Measurements from ENCODE around the gene EPHA10.

DNA sequence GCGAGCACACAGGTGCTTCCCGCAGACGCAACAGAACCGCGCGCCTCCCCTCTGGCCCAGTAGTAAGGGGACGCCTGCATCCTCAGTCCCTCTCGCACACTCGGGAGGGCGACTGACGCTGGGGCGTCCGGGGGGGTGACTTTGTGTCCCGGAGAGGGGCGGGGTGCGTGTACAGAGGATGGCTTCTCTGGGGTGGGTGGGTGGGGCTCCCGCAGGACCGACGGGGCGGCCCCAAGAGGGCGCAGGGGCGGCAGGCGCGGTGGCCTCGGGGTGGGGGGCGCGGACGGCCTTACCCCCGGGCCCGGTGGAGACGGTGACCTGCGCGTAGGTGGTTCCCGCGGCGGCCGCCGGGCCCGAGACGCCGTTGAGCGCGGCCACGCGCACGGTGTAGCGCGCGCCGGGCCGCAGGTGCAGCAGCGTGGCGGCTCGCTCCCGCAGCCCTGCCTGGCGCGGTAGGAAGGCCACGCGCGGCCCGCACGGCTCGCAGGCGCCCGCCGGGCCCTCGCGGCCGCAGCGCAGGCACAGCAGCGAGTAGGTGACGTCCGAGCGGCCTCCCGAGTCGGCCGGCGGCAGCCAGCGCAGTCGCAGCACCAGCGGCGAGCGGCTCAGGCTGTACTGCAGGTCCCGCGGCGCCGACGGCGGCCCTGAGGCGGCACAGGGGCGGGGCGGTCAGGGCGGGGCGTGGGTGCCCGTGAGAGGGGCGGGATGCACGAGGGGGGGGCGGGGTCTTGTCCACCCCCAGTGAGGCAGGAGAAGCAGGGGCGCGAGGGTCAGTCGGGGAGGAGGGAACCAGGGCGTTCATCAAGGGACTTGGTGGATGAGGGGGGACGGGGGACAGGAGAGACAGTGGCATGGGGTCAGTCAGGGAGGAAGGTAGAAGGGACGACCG lies 12.1 kb downstream of the EPHA10 start:
- TF ChIP-seq, protein P1, sequence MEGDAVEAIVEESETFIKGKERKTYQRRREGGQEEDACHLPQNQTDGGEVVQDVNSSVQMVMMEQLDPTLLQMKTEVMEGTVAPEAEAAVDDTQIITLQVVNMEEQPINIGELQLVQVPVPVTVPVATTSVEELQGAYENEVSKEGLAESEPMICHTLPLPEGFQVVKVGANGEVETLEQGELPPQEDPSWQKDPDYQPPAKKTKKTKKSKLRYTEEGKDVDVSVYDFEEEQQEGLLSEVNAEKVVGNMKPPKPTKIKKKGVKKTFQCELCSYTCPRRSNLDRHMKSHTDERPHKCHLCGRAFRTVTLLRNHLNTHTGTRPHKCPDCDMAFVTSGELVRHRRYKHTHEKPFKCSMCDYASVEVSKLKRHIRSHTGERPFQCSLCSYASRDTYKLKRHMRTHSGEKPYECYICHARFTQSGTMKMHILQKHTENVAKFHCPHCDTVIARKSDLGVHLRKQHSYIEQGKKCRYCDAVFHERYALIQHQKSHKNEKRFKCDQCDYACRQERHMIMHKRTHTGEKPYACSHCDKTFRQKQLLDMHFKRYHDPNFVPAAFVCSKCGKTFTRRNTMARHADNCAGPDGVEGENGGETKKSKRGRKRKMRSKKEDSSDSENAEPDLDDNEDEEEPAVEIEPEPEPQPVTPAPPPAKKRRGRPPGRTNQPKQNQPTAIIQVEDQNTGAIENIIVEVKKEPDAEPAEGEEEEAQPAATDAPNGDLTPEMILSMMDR (IDR thresholded peaks at IDR 0.05) = no peak
- TF ChIP-seq EP300 (IDR thresholded peaks at IDR 0.05) = no peak
